ACHN (cell line): ENCODE results near the gene PLCG2.

Source experiments
- DNase-seq: peaks from one replicate; pipeline ENCODE4 v3.0.0-alpha.2; 2015
- in situ Hi-C: cut with HindIII; loops from 2 replicates; pipeline ENCODE4 v1.10.0; 2017; ENCODE audit warnings: low sequenced_read_pairs, low pct_ligation_motif_present, low pct_unique_long_range_greater_than_20kb

PLCG2 gene

DNA sequence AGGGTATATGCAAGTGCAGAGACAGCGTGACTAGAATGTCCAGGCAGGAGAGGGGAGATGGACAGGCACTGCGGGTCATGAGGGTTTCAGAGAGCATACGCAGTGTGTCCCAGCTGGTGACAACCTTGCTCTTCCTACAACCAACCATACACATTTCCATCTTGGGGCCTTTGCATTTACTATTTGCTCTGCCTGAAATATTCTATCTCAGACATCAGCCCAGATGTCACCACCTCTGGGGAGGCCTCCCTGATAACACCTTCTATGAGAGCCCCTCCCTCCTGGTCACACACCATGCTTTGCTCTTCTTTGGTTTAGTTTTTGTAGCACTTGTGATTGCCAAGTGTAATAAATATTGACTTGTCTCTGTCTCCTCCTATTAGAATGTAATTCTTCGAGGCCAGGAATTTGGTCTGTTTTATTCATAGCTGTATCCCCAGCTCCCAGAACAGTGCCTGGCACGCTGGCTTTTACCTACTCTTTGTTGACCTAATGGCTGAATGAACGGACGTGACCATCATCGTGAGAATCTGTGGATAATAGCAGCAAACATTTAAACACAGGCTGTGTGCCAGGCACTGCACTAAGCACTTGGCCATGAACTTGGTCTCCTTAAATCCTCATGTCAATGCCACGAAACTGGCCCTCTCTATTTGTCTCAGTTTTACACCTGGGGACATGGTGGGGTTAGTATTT is 51.9 kb downstream of the PLCG2 start:
- in situ Hi-C loops: no loop called here
- DNase-seq: no peak

DNA sequence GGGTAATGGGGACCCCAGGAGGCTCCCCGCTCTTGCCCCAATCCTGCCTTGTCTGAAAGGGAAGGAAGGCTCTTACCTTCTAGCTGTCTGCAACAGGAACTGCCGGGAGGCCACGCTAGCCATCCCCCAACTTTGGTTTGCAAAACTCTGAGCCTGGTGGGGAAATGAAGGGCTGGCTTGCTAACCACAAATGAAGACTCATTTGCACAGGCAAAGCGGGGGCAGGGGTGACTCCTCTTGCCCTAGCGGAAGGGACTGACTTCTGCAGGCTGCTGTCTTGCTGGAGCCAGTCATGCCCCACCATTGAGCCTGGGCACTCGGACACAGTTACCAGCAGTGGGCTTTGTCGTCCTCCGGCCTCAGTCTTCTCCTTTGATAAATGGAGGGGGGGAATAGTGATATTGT is 52.6 kb downstream of the PLCG2 start:
- in situ Hi-C loops: no loop called here
- no peak for DNase-seq

DNA sequence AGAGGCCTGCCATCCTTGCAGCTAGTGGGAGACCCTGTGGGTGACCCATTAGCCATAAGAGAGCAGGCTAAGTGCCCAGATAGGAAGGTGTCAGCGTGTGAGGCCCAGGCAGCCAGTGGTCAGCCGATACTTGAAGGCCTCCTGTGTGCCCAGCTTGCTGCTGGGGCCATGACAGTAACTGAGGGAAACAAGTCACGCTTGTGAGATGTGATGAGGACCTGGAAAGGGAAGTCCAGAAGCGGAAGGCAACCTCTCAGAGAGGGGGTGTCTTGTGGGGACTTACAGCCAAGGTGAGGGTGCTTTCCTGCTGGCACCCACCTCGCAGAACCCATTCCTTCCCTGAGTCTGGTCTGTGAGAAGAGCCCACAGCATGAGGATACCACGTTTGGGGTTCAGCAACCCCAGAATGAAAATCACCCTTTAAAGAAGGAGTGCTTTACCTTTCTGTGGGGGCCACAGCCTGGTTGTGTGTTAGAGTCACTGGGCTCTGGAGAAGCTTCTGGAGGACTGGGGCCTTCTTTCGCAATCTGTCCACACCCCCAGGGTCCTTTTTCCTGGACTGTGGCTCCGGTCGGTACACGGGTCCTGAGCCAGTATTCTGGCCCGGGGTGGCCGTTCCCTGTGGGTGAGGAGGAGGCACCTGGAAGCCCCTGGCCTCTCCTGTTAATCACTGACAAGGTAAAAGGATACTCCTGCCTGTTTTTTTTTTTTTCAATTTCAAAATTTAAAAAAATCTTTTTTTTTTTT is 53.9 kb downstream of the PLCG2 start:
- in situ Hi-C loops: no loop called here
- DNase-seq: no peak

DNA sequence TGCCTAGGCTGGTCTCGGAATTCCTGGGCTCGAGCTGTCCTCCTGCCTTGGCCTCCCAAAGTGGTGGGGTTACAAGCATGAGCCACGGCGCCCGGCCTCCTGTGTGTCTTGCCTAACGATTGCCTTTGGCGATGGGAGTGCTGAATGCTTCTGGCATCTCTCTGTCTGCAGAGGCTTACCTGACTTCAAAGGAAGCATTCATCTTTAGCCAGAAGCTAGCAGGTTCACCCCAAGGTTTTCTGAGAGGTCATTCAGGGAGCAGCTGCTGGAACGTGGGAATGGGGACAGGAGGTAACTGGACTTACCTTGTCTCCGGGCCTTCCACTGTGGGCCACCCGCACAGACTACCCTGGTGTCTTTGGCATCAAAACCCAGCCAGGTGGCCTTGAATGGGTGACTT is 54.7 kb downstream of the PLCG2 start:
- DNase-seq: no peak

DNA sequence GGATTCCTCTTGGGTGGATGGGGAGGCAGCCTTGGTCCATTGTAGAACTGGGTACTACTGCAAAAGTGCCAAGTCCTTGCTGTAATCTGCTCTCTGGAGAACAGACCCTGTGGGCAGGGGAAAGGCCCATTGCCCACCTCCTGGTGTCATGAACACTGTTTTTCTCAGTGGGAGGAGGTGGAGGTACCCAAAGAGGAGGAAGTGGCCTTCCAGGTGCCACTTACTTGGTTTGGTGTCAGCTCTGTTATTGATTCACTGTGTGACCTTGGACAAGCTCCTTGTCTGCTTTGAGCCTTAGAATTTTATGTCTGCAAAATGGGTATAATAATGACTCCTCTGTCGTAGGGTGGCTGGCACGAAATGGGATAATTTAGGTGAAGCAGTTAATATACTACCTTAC is 55.8 kb downstream of the PLCG2 start:
- in situ Hi-C loops: no loop called here
- DNase-seq: no peak

More for the DNA sequence above, 54.7 kb downstream of the PLCG2 start:
- in situ Hi-C loops: no loop called here

DNA sequence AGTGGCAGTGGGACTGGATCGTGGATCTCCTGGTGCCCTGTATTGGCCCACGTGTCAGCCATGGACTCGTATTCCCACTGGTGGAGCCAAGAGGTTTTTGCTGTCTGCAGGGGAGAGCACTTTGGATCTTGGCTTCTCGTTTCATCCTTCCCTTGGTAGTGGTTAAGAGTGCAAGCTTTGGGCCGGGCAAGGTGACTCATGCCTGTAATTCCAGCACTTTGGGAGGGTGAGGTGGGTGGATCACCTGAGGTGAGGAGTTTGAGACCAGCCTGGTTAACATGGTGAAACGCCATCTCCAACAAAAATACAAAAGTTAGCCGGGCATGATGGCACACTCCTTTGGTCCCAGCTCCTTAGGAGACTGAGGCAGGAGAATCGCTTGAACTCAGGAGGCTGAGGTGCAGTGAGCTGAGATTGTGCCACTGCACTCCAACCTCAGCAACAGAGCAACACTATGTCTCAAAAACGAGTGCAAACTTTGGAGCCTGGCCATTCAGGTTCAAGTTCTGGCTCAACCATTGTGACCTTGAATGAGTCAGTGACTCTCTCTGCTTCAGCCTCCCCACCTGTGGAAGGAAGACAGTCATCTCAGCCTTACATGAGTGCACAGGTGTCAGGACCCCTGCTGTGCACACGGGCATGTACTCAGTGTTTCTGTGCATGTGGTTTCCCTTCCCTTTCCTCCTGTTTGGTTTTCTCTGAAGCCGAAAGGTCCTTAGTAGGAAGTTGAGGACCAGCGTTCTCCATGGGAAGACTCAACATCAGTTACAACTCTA is 57.4 kb downstream of the PLCG2 start:
- in situ Hi-C loops: no loop called here
- DNase-seq: no peak

DNA sequence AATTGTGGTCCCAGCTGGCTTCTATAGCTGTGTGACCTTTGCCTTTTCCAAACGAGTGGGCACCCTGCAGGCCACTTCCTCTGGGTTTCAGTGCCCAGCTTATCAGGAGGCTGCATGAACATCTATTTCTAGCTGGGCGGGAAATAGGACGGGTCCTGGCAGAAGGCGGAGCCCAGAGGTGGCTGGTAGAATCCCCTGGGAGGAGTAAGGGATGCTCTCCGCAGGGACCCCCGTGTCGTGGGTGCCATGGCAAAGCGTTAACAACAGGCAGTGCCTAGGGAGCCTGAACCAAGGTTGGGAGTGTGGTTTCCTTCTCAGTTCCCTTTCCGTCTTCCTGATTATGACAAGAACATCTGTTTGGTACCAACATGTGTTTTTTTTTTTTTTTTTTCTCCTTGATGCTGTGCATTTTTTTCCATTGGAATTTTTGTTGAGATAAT is 58.2 kb downstream of the PLCG2 start:
- in situ Hi-C loops: no loop called here
- DNase-seq: no peak

DNA sequence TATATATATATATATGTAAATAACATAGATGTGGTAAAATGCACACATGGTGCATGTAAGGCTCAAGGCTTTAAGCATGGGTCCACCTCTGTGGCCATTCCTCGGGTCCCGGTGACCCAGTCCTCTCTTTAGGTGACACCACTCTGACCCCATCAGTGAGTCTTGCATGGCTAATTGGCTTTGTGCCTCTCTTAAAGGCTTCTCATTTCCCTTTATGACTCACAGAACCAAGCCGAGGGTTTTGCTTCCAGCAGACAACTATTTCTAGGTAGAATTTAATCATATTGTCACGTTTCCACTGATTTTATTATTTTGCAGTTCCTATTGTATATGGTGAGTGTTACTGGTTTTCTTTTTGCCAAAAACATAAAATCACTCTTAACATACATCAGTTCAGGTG is 59.7 kb downstream of the PLCG2 start:
- in situ Hi-C loops: no loop called here
- no peak for DNase-seq

DNA sequence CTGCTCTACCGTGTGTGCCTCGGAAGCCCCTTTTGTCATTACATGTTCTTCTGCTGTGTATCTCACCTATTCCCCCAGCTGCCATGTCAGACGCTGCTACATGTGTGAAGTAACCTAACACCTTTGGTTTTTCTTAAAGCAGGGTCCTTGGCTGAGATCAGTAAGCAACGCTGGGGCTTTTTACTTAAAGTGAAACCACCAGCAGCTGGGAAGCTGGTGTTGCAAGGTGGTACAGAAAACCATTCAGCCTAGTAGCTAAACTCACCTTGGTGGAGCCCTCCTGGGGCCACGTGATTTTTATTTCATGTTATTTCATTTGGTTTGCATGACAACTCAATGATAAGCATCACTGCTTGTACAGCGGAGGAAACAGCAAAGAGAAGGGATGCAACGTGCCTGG is 62.6 kb downstream of the PLCG2 start:
- in situ Hi-C loops: no loop called here
- DNase-seq: no peak

DNA sequence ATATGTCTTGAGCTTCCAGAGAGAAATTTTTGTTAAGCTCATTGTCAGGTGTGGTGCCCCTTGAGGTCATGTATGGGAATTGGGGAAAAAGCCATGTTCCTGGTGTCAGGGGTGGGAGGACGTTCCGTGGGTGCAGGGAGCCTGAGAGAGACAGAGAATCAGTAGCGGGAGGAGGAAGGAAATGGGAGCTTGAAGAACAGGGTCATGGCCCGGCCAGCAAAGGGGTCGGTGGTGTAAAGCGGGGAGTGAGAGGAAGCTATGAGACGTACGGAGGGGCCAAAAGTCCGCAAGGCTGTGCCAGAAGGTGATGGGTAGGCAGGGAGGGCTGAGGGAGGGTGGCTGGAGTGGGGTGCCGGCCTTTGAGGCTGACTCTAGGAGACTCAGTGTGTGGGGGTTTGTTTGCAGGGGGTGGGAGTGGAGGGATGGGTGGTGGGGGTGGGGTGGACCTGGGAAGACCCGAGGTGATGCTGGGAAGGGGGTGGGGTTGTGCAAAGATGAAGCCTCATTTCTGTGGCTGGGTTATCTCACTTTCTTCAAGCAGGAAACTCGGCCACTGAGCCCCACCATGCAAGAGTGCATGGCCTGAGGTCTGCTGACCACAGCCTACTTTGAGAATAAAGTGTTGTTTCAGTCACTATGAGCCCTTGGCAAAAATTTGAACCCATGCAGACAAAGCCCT is 63.6 kb downstream of the PLCG2 start:
- DNase-seq: no peak
- in situ Hi-C loops: no loop called here

DNA sequence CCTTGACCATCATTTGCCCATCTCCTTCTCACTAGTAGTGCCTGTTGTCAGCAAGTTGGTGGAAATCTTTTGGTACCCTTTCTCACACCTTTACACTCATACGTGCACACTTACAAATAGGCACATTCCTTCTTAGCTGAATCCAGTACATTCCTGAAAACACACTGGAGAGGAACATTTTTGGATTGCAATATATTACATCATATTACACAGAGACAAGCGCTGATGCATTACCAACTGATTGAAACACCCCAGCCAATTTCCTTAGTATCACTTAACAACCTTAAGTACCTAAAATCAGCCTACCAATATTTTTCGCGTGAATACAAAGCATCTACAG is 64.1 kb downstream of the PLCG2 start:
- DNase-seq: peak; percentile 17
- in situ Hi-C loops: no loop called here

DNA sequence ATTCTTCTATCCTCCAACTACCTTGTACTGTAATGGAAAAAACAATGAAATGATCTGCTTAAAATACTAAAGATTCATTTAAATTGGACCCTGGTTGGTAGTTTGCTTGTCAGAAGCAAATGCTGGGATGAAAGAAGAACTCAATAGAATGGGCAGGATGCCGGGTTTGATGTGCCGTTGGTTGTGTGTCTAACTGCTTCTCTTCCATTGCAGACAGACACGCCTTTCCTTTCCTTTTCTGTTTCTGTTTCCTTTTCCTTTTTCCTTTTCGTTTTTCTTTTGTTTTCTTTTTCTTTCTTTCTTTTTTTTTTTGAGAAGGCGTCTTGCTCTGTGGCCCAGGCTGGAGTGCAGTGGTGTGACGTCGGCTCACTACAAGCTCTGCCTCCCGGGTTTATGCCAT is 64.6 kb downstream of the PLCG2 start:
- in situ Hi-C loops: no loop called here
- no peak for DNase-seq

DNA sequence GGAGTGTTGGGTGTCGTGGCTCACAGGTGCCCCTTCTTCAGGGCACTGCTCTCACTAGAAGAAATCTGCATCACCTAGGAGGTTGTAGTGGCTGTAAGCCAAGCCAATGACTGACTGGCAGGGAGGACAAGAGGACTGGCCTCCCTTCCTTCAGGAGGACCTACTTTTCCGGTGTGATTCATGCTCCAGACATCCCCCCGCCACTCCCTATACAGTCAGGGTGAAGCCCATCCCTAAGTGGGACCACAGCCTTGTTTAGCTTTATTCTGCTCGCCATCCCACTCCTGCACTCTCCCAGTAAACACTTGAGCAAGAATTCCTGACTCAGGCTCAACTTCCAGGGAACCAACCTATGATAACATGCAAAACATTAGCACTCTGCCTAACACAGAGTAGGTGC is 67.0 kb downstream of the PLCG2 start:
- in situ Hi-C loops: no loop called here
- DNase-seq: no peak

DNA sequence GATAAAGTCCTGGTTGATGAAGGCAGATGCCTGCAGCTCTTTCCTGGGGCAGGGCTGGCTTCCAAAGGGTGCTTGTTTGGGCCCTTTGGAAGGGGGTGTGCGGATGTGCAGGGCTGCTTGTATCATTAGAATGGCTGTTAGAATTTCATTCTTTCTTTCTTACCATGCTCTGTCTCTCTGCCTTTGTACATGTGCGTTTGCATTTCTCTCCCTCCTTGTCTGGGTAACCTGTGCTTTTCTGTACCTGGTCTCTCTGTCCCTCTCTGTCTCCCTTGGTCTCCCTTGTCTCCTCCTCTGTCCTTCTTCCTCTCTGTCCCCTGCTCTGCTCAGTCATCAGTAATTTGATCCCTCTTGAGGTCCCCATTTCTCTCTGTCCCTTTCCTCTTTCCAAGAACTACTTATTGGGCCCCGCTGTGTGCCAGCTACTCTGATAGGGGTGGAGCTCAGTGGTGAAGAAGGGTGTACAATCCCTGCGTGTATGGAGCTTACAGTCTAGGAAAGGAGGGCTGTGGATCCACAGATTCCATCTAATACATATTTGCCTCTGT is 69.3 kb downstream of the PLCG2 start:
- no peak for DNase-seq
- in situ Hi-C loops: no loop called here

DNA sequence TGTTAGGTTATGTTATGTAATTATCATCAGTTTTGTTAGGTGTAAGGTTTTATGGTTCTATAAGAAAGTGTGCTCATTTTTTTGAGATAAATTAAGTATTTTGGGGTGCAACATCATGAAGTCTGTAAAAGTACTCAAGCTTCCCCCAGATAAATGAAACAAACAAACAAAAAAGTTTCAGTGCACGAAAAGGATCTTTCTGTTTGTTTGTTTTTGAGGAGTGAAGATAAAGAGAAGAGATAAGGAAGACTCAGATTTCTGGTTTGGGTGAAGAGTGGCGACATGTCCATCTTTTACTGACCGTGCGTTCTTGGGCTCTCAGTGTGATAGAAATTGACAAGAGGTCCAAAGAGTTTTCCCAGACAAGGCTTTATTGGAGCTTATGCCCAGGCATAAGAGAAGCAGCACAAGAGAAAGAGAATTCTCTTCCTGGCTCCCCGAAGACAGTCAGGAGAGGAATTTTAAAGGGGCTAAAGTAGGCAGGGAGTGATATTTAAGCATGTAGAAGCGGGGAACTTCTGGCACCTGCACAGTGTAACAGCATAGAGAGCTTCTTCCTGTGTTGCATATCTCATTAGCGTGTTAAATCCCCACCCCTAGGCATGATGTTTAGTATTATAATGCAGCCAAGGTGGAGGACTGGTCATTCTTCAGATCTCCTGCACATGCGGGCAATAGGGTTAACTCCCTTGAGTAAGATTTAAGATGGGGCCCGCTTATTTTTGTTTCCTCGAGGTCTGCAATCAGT is 71.3 kb downstream of the PLCG2 start:
- DNase-seq: no peak
- in situ Hi-C loops: no loop called here

DNA sequence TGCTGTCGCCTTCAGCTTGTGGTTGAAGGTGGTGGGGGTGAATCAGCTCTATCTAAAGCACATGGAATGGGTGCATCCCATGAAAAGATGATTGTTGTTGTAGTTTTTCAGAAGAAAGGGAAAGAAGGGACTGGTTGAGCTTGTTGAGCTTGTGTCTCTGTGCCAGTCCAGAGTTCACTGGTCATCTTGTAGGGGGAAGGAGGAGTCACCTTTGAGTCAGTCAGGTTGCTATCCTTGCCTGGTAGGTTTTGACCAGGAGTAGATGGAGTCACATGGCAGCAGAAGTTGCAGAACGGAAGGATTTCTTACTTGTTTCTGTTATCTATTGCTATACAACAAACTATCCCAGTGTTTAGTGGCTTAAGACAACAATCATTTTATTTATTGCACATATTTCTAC is 73.3 kb downstream of the PLCG2 start:
- in situ Hi-C loops: no loop called here
- DNase-seq: no peak

DNA sequence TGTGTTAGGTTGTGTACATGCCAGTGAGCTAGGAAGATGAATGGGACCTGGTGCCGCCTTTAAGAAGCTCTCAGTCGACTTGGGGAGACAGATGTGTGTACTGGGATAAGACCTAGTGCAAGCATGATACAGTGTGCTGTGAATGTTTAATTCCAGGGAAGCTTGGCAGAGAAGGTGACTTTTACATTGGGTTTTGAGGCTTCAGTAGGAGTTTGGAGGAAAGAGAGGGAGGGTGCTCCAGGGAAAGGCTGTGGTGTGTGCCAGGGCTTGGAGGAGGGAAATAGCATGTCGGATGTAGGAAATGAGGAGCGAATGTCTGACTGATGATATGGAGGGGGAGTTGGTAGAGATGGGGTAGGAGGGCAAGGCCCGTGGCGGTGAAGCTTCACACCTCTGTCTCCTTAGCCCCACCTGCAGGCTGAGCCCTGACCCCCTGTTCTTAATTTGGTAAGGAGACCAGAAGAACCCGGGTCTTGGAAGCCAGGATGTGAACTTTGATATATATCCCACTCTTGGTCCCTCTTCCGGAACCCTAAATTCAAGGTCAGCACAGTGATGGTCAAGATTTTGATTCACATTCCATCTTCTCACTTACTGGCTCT is 76.6 kb downstream of the PLCG2 start:
- DNase-seq: no peak
- in situ Hi-C loops: no loop called here
